HCT116 (cell line): ENCODE data around the gene CDKAL1. TPM values are rescaled to one million over a fixed set of nuclear protein-coding genes. Genes with fewer than 3 reads are reported as not detected.
"Not testable (repeated sequence)": the region's sequence is repeated elsewhere in the genome, so short reads cannot be mapped to it uniquely, and the experiment has no call there.

Experiments used
- ATAC-seq: fragments of 200-7000 bp; cut with Tn5 transposase; 2 replicates; pipeline ENCODE4 v1.9.1; 2020; ENCODE audit warnings: mild to moderate bottlenecking, moderate library complexity
- BruUV-seq: library from RNA; stranded (reverse); fragments of 400-500 nt; replicated peaks from 2 replicates; lab custom pipeline; 2021; lab: Mats Ljungman, UMichigan
- CTCF ChIA-PET: fragments of 300-600 bp; sonication (Branson Sonifier 250); formaldehyde crosslinking; loops from one replicate; lab custom pipeline; 2021; ENCODE audit warnings: antibody characterized with exemption; lab: Charles Lee
- POLR2A ChIA-PET: fragments of 300-600, 350-600 bp; sonication (Branson Sonifier 250); formaldehyde crosslinking; loops from one replicate; lab custom pipeline; 2021; ENCODE audit warnings: antibody characterized with exemption; lab: Charles Lee
- RAD21 ChIA-PET, 2 experiments: fragments of 300-600 bp; sonication (Branson Sonifier 250); formaldehyde crosslinking; loops; one replicate each; lab custom pipeline; 2023; ENCODE audit warnings: low total read pairs in 2 of 2; ENCODE audit not compliant: uncharacterized antibody in 2 of 2, unreplicated experiment in 2 of 2, low non-redundant PET in 1 of 2; lab: Charles Lee
- DNase-seq: peaks from one replicate; pipeline ENCODE4 v3.0.0-alpha.2; 2010; ENCODE audit warnings: low read depth, low spot score
- H2AFZ ChIP-seq: fragments of 200-600 bp; shearing (Covaris generic), sonication (generic); 2 replicates; pipeline ENCODE4 v1.6.1; 2017; ENCODE audit warnings: low read depth, mixed run types, mixed read lengths, antibody characterized with exemption, low read length; ENCODE audit not compliant: poor library complexity, severe bottlenecking
- H3K27ac ChIP-seq: 2 replicates; pipeline ENCODE4 v1.5.1; 2012; ENCODE audit warnings: low read depth, low read length
- H3K27me3 ChIP-seq: fragments of 200-600 bp; sonication (generic); 2 replicates; pipeline ENCODE4 v1.6.1; 2016; ENCODE audit warnings: mixed run types, low read length, mixed read lengths; ENCODE audit not compliant: insufficient read depth
- H3K36me3 ChIP-seq, 2 experiments: fragments of 200-500 bp in 1 of 2; fragments of 200-600 bp in 1 of 2; sonication (Bioruptor generic) in 1 of 2; sonication (generic) in 1 of 2; 2 replicates each; pipeline versions ENCODE4 v1.5.1 to v1.6.1; 2014 to 2016; ENCODE audit warnings: low read length in 2 of 2, inconsistent platforms in 1 of 2, mixed read lengths in 1 of 2, mixed run types in 1 of 2; ENCODE audit not compliant: insufficient read depth in 2 of 2, control insufficient read depth in 1 of 2
- H3K4me1 ChIP-seq, 2 experiments: fragments of 200-600 bp in 1 of 2; sonication (generic) in 1 of 2; 2 replicates each; pipeline versions ENCODE4 v1.5.1 to v1.6.1; 2012 to 2017; ENCODE audit warnings: low read length in 2 of 2, inconsistent platforms in 1 of 2, mild to moderate bottlenecking in 1 of 2, mixed read lengths in 1 of 2, mixed run types in 1 of 2, moderate library complexity in 1 of 2; ENCODE audit not compliant: insufficient read depth in 2 of 2, control insufficient read depth in 1 of 2
- H3K4me2 ChIP-seq: fragments of 200-600 bp; sonication (generic); 2 replicates; pipeline ENCODE4 v1.6.1; 2017; ENCODE audit warnings: mixed run types, low read length, mixed read lengths
- H3K4me3 ChIP-seq, 2 experiments: fragments of 200-600 bp in 1 of 2; sonication (generic) in 1 of 2; replicated peaks in 1 of 2; 2 replicates each; pipeline ENCODE4 v1.5.1; 2011 to 2016; ENCODE audit warnings: low read length in 2 of 2, control low read depth in 1 of 2, low read depth in 1 of 2, mild to moderate bottlenecking in 1 of 2, mixed read lengths in 1 of 2, mixed run types in 1 of 2
- H3K79me2 ChIP-seq: fragments of 200-600 bp; sonication (generic); 2 replicates; pipeline ENCODE4 v1.6.1; 2017; ENCODE audit warnings: mild to moderate bottlenecking, mixed run types, low read length, moderate library complexity, mixed read lengths; ENCODE audit not compliant: insufficient read depth
- H3K9ac ChIP-seq: fragments of 200-600 bp; sonication (generic); 2 replicates; pipeline ENCODE4 v1.6.1; 2016; ENCODE audit warnings: low read length, mixed read lengths
- H3K9me2 ChIP-seq: fragments of 200-600 bp; sonication (generic), shearing (Covaris generic); 2 replicates; pipeline ENCODE4 v1.6.1; 2017; ENCODE audit warnings: mixed run types, mild to moderate bottlenecking, moderate library complexity; ENCODE audit not compliant: insufficient read depth
- H3K9me3 ChIP-seq, 2 experiments: fragments of 200-500 bp in 1 of 2; fragments of 200-600 bp in 1 of 2; sonication (Bioruptor generic) in 1 of 2; sonication (generic) in 1 of 2; 2 replicates each; pipeline ENCODE4 v1.6.1; 2014 to 2017; ENCODE audit warnings: low read length in 2 of 2, mixed read lengths in 2 of 2, inconsistent platforms in 1 of 2, low read depth in 1 of 2, mild to moderate bottlenecking in 1 of 2, mixed run types in 1 of 2, moderate library complexity in 1 of 2; ENCODE audit not compliant: control insufficient read depth in 1 of 2, insufficient read depth in 1 of 2
- H4K20me1 ChIP-seq: fragments of 200-600 bp; sonication (generic), shearing (Covaris generic); 2 replicates; pipeline ENCODE4 v1.6.1; 2017; ENCODE audit warnings: mixed run types, mild to moderate bottlenecking, moderate library complexity; ENCODE audit not compliant: insufficient read depth
- ELF1 ChIP-seq: IDR thresholded peaks from 2 replicates; pipeline ENCODE4 v1.6.1; 2012; ENCODE audit warnings: low read depth, borderline replicate concordance
- FOSL1 ChIP-seq: IDR thresholded peaks from 2 replicates; pipeline ENCODE4 v1.6.1; 2012; ENCODE audit warnings: low read depth
- JUND ChIP-seq: IDR thresholded peaks from 2 replicates; pipeline ENCODE4 v1.6.1; 2012
- POLR2AphosphoS5 ChIP-seq: IDR thresholded peaks from 2 replicates; pipeline ENCODE4 v1.6.1; 2011; ENCODE audit warnings: mild to moderate bottlenecking, low read depth, low read length, moderate library complexity
- RAD21 ChIP-seq: IDR thresholded peaks from 2 replicates; pipeline ENCODE4 v1.6.1; 2012; ENCODE audit warnings: low read depth, mild to moderate bottlenecking
- SIN3A ChIP-seq: IDR thresholded peaks from 2 replicates; pipeline ENCODE4 v1.6.1; 2012; ENCODE audit warnings: low read depth
- SP1 ChIP-seq: IDR thresholded peaks from 2 replicates; pipeline ENCODE4 v1.6.1; 2012; ENCODE audit warnings: low read depth
- TCF7L2 ChIP-seq: IDR thresholded peaks from 2 replicates; pipeline ENCODE4 v1.7.0; 2011; ENCODE audit warnings: borderline replicate concordance, inconsistent platforms; ENCODE audit not compliant: insufficient read depth, insufficient read length; ENCODE audit errors: extremely low read depth
- YY1 ChIP-seq: IDR thresholded peaks from 2 replicates; pipeline ENCODE4 v1.6.1; 2011; ENCODE audit warnings: low read length, low read depth, moderate library complexity, mild to moderate bottlenecking; ENCODE audit not compliant: insufficient replicate concordance; ENCODE audit errors: extremely low read depth
- ZBTB33 ChIP-seq: IDR thresholded peaks from 2 replicates; pipeline ENCODE4 v1.6.1; 2011; ENCODE audit warnings: mild to moderate bottlenecking, low read length, moderate library complexity; ENCODE audit not compliant: insufficient replicate concordance; ENCODE audit errors: extremely low read depth
- intact Hi-C: fragments of 100-400 bp; cut with micrococcal nuclease; formaldehyde crosslinking; loops from 2 replicates; pipeline ENCODE4 v1.10.0; 2022
- total RNA-seq: library from RNA; stranded (reverse); gene quantifications from one replicate; pipeline ENCODE4 v1.2.1, GENCODE V29; 2021; ENCODE audit not compliant: unreplicated experiment

Gene CDKAL1
- total RNA-seq, 1 experiment from 2014 or later, result 14.9 TPM

GRCh38 chr6:20647585-20647984 is 113.3 kb downstream of the CDKAL1 start:
- no peak for ATAC-seq

GRCh38 chr6:20649696-20650470 is 115.6 kb downstream of the CDKAL1 start:
- CTCF ChIA-PET, H3K27ac ChIP-seq, H3K27me3 ChIP-seq, POLR2A ChIA-PET, BruUV-seq, H3K9me3 ChIP-seq, H3K9ac ChIP-seq, H3K79me2 ChIP-seq, intact Hi-C loops, H2AFZ ChIP-seq, H3K9me2 ChIP-seq, DNase-seq, H3K36me3 ChIP-seq, H4K20me1 ChIP-seq, H3K4me3 ChIP-seq, H3K4me2 ChIP-seq, ATAC-seq: not testable (repeated sequence)
- H3K4me1 ChIP-seq, result peaks cover 18 to 19% of the 10 kb centered on the region in 2 experiments
- RAD21 ChIA-PET, result interaction anchor here in 1 of 2 experiments (0.8 kb wide), 1 partner anchor 145 kb away, joined by 3 read pairs; no protein-coding TSS in a partner anchor

More at GRCh38 chr6:20647585-20647984, 113.3 kb downstream of the CDKAL1 start:
- no peak overlapping the region for H3K9ac ChIP-seq
- H3K9me2 ChIP-seq, result no peaks in the 10 kb centered on the region
- RAD21 ChIA-PET, result no interaction called here
- no peaks in the 10 kb centered on the region for H3K27me3 ChIP-seq
- H3K9me3 ChIP-seq, result no peaks in the 10 kb centered on the region
- peaks cover 3% of the 10 kb centered on the region for H3K79me2 ChIP-seq
- CTCF ChIA-PET, result no interaction called here
- no peaks in the 10 kb centered on the region for H4K20me1 ChIP-seq
- intact Hi-C loops, result no loop called here
- TF ChIP-seq RAD21 (no peak), SIN3A (no peak), TCF7L2 (no peak), FOSL1 (no peak), POLR2AphosphoS5 (no peak), SP1 (no peak), ZBTB33 (no peak), JUND (no peak), ELF1 (no peak), YY1 (no peak)
- no peak overlapping the region for H3K4me3 ChIP-seq
- no peak overlapping the region for H3K27ac ChIP-seq
- no peak overlapping the region for H3K4me2 ChIP-seq
- H3K36me3 ChIP-seq, result no peaks in the 10 kb centered on the region
- H3K4me1 ChIP-seq, result peaks cover 13% of the 10 kb centered on the region in 2 experiments
- DNase-seq, result no peak
- BruUV-seq, result no TSS peak
- no peak overlapping the region for H2AFZ ChIP-seq
- POLR2A ChIA-PET, result no interaction called here
